ENCODE results near the gene SUPT6H.

- no peak for TF ChIP-seq SUZ12 (IDR thresholded peaks at IDR 0.05)
- no peak for TF ChIP-seq BHLHE40 (IDR thresholded peaks at IDR 0.05; ENCODE audit: borderline replicate concordance)
- no peak for TF ChIP-seq TARDBP (IDR thresholded peaks at IDR 0.05)
- TF ChIP-seq PKNOX1 (IDR thresholded peaks at IDR 0.05) = 0 out of 2 replicates have a peak, but pooled peaks have one; percentile 33
- TF ChIP-seq SP1 (IDR thresholded peaks at IDR 0.05) = no peak
- TF ChIP-seq ARNT (IDR thresholded peaks at IDR 0.05) = no peak
- no peak for TF ChIP-seq FOXA1 (IDR thresholded peaks at IDR 0.05)
- TF ChIP-seq ZNF384 (IDR thresholded peaks at IDR 0.05) = no peak
- no peak for TF ChIP-seq L3MBTL2 (conservative IDR thresholded peaks at IDR 0.05)
- TF ChIP-seq ELF4 (IDR thresholded peaks at IDR 0.05) = no peak
- no peak for TF ChIP-seq FOXM1 (IDR thresholded peaks at IDR 0.05; ENCODE audit: borderline replicate concordance)
- TF ChIP-seq HDGF (IDR thresholded peaks at IDR 0.05; ENCODE audit: borderline replicate concordance) = no peak
- no peak for TF ChIP-seq NFRKB (IDR thresholded peaks at IDR 0.05)
- TF ChIP-seq CTBP1 (IDR thresholded peaks at IDR 0.05; ENCODE audit: borderline replicate concordance) = no peak
Measured at GRCh38 chr17:28643983-28644786, 17.8 kb upstream of the SUPT6H start.
